LoVo (cell line): ENCODE data around the gene RASAL2.
"Not testable (repeated sequence)": the region's sequence is repeated elsewhere in the genome, so short reads cannot be mapped to it uniquely, and the experiment has no call there.

Experiments used
- DNase-seq: peaks from one replicate; pipeline ENCODE4 v3.0.0-alpha.2; 2016; ENCODE audit warnings: low spot score

RASAL2 gene

DNA sequence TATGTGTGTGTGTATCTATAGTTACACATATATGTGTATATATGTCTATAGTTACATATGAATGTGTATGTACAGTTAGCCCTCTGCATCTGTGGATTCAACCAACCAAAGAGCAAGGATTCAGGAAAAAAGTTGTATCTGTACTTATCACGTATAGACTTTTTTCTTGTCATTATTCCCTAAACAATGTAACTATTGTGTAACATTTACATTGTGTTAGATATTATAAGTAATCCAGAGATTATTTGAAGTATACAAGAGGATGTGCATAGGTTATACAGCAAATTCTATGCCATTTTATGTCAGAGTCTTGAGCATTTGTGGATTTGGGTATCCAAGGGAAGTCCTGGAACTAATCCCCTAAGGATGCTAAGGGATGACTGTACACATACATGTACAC lies 71.3 kb downstream of the RASAL2 start:
- DNase-seq = no peak

DNA sequence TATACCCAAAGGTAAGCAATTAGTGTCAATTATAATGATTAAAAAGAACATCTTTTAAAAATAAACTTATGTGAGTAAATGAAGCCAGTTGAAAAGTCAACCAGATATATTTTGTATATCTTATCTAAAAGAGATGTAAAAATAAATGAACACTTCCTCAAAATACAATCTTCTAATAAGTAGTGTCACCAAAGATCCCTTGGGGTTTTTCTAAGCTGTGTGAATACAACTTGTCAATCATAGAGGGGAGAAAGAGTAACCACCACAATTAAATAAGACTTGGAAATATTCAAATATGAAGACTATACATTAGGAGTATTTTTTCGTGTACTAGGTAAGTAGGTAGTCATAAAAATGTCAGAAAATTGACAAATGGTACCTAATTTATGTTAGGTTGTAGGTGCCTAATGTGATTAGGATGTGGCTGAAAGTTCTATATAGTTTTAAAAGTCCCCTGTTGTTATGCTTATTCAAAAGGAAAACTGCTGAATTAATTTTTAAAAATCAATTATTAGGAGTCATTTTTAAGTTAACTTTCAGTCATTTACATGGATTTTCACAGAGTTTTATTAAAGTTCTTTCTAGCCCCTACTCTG lies 72.6 kb downstream of the RASAL2 start:
- DNase-seq = no peak

DNA sequence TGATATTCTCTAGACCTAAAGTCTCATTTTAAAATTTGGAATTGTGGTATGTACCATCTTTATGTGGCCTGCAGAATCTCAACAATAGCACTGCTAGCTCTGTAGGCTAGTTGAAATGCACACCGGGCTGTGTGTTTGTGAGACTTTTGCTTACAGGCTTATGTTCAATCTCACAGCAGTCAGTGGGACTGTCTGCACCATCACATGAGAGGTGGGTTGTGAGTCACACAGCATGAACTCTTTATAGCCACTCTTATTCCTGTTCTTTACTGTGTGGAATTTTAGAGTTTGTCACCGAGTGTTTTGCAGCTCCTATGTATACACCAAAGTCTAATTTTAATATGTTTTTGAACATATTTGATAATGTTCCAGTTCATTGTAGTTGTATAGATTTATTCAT lies 74.6 kb downstream of the RASAL2 start:
- no peak for DNase-seq

DNA sequence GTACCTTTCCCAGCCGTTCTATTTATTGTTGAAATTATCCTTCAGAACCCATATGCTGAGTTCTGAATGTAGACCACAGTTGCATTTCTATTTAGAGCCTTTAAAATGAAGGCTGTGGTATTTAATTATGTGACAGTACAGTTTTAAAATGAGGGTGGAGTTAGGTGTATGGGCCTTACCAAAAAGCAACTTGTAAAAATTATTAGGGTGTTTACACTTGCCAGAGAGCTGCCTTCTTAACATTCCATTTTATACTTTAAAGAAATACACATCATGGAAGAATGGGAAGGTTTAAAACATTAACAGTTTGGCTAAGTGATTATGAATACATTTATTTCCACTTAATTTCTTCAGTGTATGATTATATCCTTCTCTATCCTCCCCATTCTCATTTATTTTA lies 75.7 kb downstream of the RASAL2 start:
- DNase-seq = no peak

DNA sequence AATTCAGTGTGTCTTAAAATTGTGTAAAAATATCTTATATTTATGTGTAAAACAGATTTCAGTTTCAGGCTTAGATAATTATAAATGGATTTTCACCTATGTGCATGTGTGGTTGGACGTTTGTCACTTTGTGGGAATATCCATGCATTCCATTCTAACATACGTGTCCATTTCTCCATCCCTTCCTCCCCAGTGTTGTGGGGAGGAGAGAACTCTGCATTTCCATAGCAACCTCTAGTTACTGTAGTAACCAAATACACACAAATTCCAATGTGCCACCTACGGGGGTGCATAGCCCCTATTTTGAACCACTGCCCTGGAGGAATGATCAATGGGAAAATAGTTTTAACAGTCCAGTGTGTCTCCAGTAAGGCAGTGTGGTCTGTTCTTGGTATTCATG lies 79.0 kb downstream of the RASAL2 start:
- no peak for DNase-seq

DNA sequence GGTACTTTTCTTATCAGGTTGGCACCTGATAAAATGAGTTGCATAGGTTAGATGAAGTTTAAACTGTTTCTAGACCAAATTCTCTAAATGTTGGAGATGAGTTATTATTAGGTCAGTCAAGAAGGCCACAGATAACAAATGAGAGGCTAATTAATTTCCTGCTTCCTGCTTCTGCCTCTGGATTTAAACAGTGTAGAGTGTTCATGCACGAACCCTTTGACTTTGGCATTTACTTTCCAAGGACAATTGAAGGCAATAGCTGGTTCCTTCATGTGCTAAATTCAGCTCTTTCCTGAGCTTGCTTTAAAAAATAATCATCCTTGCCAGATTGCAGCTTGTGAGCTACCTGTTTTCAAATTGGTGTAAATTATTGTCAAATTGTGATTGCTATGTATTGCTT lies 80.6 kb downstream of the RASAL2 start:
- DNase-seq = no peak

DNA sequence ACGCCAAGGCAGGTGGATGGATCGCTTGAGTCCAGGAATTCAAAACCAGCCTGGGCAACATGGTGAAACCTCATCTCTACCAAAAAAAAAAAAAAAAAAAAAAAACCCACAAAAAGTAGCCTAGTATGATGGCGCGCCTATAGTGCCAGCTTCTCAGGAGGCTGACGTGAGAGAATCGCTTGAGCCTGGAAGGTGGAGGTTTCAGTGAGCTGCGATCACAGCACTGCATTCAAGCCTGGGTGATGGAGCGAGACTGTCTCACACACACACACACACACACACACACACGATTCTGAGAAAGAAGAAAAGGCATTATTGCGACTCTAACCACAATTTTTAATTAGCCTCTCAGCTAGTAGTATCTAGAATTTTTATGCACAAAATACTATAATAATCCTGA lies 86.5 kb downstream of the RASAL2 start:
- no peak for DNase-seq

DNA sequence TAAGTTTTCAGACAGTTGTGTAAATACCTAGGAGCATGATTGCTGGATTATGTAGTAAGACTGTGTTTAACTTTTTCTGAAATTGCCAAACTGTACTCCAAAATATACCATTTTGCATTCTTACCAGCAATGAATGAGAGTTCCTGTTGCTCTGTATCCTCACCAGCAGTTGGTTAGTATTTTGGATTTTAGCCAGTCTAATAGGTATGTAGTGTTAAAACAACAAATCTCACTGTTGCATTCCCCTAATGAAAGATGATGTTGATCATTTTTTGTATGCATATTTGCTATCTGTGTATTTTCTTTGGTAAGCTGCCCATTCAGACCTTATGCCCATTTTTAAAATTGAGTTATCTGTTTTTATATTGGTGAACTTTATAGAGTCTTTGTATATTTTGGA lies 89.9 kb downstream of the RASAL2 start:
- DNase-seq = no peak

DNA sequence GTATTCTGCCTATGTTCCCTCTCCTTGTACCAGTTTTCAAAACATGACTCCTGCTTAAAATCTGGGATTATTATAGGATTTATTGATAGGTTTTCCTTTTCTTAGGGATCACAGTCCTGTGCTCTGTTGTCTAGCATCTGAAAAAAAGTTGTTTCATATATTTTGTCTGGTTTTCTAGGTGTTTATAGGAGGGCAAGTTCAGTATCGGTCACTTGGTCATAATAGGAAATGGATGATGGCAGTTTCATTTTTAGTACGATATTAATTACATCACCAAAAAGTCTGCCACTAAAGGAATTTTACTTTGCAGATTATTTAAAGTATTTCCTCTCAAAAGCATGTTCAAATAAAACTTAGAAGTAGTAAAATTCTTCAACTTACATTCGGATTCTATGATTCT lies 94.4 kb downstream of the RASAL2 start:
- DNase-seq = no peak

DNA sequence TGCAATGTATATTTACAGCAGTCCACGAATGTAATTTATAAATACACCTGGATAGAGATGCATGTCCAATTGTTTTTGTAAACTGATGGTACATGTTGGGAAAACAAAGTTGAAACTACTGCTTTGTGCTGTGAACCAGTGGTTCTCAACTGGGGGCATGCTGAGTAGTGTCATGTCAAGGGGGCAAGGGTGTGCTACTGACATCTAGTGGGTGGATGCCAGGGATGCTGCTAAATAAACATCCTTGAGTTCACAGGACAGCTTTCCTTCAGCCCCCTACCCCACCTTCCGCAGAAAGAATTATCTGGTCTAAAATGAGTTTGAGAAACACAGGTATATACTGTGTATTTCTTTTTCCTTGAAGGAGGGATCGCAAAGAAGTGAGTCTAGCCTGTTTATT lies 95.9 kb downstream of the RASAL2 start:
- peak; percentile 9 for DNase-seq

DNA sequence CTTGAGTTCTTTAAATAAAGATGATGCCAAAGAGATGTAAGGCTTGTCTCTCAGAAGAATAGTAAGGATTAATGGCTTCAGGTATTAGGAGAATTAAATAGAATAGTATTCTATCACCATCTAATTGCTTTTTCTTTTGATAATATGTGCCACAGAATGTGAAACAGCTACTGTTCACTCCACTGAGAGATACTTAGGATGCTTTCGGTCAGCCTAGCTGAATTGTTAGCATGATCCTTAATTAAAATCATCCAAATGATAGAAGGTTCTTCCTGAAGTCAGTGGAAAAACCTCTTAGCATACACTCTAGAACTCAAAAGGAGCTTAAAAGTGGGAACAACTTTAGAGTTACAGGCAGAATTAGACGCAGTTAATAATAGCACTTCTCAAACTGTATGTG lies 97.0 kb downstream of the RASAL2 start:
- no peak for DNase-seq

DNA sequence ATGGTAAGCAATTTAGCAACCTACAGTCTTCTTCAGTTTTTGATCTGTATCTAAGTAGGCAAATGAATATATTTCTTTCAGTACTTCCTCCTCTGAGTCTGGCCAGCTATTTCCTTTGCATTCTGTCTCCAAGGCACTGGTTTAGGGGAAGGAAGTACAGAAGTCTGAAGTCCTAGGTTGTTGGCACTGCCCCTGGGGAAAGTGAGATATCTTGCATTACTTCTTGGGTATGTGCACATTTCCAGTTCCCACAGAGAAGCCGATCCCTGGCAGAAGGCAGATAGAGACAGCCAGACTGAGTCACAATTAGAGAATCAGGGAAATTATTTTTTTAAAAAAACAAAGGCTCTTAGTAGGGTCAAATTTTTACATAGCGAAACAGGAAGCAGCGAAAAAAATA lies 98.8 kb downstream of the RASAL2 start:
- peak; percentile 7 for DNase-seq

DNA sequence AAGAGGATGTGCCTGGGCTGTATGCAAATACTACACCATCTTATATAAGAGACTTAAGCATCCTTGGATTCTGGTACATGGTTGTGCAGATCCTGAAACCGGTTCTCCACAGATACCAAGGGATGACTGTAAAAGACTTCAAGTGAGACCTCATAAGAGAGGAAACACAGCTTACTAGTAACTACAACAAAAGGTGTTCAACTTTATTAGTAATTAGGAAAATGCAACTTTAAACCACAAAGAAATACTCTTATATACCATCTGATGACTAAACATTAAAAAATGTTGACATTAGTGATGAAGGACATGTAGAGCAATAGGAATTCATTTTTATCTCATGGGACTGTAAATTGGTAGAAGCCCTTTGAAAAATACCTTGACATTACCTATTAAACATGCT lies 102.7 kb downstream of the RASAL2 start:
- no peak for DNase-seq

DNA sequence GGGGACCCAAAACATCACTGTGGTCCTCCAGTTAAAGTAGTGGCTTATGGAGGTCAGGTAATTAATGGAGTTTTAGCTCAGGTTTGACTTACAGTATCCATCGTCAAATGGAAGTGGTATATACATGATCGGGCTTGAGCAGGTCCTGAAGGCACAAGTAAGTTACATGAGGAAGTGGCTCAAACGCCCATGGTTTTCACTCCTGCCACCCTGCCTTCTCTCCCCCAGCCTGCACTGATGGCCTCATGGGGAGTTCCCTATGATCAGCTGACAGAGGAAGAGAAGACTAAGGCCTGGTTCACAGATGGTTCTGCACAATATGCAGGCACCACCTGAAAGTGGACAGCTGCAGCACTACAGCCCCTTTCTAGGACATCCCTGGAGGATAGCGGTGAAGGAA lies 108.2 kb downstream of the RASAL2 start:
- DNase-seq = not testable (repeated sequence)

DNA sequence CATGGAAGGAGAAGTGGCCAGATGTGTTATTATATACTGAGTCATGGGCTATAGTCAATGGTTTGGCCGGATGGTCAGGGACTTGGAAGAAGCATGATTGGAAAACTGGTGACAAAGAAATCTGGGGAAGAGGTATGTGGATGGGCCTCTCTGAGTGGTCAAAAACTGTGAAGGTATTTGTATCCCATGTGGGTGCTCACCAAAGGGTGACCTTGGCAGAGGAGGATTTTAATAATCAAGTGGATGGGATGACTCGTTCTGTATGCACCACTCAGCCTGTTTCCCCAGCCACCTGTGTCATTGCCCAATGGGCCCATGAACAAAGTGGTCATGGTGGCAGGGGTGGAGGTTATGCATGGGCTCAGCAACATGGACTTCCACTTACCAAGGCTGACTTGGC lies 108.6 kb downstream of the RASAL2 start:
- not testable (repeated sequence) for DNase-seq

DNA sequence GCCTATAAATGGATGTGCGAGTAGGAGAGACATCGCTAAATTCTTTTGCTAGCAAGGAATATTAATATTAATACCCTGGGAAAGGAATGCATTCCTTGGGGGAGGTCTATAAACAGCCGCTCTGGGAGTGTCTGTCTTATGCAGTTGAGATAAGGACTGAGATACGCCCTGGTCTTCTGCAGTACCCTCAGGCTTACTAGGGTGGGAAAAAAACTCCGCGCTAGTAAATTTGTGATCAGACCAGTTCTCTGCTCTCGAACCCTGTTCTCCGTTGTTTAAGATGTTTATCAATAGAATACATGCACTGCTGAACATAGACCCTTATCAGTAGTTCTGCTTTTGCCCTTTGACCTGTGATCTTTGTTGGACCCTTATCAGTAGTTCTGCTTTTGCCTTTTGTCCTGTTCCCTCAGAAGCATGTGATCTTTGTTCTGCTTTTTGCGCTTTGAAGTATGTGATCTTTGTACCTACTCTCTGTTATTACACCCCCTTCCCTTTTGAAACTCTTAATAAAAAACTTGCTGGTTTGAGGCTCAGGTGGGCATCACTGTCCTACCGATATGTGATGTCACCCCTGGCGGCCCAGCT lies 114.5 kb downstream of the RASAL2 start:
- not testable (repeated sequence) for DNase-seq

DNA sequence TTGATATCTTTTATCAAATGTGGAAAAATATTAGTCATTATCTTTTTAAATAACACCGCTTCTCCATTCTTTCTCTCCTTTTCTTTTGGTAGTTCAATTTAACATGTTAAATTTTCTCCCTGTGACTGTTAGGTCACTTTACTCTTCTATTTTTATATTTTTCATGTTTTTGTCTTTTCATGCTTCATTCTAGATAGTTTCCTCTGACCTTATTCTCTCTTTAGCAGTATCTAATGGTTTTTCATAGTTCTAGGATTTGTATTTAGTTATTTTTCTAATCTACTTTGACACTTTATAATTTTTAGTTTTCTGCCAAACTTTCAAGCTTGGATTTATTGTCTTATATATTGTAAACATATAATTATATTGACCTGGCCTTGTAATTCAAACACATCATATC lies 116.0 kb downstream of the RASAL2 start:
- DNase-seq = no peak

DNA sequence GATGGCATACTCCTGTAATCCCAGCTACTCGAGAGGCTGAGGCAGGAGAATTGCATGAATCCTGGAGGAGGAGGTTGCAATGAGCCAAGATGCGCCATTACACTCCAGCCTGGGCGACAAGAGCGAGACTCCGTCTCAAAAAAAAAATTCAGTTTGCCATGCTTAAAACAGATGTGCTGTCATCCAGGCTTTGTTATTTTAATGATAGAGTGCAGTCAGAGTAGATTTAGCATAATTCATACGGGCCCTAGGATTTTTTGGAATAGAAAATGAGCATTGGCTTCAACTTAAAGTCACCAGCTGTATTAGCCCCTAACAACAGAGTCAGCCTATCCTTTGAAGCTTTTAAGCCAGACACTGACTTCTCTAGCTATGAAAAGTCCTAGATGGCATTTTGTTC lies 124.6 kb downstream of the RASAL2 start:
- DNase-seq = no peak

DNA sequence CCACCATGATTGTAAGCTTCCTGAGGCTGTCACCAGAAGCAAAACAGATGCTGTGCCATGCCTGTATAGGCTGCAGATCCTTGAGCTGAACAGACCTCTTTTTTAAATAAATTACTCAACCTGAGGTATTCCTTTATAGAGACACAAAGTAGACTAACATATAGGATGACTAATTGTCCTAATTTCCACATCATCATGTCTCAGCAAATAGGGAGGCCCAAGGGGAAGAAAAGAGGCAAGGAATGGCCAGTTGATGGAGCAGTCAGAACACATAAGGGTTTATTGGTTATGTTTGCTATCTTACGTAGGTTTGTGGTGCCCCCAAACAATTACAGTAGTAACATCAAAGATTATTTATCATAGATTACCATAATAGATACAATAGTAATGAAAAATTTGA lies 126.2 kb downstream of the RASAL2 start:
- no peak for DNase-seq

DNA sequence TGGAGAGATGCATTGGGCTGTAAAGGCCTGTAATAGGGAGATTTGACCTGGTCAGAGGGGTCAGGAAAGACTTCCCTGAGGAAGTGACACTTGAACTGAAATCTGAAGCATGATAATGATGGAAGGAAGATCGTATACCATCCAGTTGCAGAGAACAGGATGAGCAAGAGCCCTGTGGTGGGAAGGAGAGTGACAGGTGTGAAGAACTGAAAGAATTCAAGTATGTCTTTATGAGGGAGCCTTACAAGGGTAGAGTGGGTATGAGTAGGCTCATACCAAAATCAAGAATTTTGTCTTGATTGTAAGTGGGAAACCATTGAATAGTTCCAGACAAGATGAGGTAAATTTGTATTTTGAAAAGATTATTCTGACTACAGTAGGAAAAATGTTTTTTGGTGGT lies 129.4 kb downstream of the RASAL2 start:
- DNase-seq = no peak

DNA sequence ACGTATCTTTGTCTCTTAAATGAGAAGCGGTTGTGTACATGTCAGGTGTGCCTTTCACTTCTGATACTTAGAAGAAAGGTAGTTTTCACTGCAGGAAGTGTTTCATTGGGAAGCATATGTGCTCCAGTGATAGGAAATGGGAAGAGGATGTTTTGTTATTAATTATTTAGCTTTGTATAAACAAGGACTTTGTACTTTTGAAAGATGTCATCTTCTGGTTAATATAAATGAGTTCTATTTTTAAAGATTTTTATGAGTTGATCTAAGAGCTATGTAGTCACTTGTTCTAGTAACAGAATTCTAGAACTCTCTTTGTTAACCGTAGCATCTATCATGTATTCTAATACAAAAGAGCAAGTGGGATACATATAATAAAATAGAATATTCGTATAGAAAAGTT lies 130.5 kb downstream of the RASAL2 start:
- no peak for DNase-seq

DNA sequence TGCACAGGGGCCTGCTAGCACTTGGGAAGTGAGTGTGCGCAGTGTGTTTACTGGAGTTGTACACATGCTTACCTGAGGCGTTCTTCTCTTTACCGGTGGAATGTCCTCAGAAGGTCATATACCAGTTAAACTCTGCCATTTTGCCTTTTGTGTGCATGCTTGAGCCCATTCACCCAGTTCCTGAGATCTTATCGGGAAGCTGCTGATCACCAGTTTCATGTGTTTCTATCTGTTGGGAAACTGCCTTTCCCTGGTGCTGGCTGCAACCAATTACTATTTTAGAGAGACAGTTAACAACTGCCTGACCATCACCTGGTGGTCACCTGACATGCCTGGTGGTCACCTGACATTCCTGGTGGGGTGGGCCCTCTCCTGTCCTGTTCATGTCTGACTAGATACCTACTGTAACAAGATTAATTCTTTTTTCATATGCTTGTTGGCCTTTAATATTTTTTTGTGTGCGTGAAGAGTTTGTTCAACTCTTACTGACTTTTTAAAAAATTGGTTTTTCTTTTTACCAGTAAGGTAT lies 137.0 kb downstream of the RASAL2 start:
- no peak for DNase-seq

DNA sequence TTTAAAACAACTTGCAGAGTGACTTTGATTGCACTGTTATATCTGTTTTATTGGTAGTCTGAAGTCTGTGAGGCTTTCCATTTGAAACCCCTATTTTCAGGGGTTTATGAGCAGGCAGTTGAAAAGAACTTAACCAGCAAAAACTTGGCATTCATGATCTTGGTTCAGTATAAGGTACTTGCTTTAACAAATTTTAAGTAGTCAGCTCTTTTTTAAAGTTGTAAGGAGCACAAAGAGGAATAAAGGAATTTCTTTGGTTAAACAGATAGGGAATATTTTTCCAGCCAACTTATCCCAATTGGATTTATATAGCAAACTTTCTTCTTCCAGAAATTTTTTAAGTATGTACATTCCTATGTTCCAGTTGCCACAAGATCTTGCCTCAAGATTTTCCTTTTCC lies 138.2 kb downstream of the RASAL2 start:
- DNase-seq = no peak

DNA sequence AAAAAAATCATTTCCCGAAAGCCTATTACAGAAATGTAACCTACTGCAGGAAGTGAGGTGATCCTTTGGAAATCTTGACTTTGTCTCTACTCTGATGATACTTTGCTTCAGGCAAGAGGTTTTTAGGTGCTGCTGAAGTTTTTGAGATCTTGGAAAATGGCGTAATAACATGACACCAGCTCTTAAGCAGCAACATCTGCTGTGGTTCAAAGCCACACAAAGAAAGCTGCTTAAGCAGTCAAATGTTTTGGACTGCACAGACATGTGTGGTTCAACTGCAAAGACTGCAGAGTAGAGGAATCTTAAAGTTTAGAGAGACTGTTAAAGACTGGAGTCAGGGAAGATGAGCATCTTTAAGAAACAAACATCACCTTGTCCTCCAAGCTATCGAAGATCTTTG lies 139.0 kb downstream of the RASAL2 start:
- DNase-seq = no peak
